Measurements from ENCODE around the gene ZNF689.

ZNF689 gene

GRCh38 chr16:30569746-30570635 is 40.2 kb downstream of the ZNF689 start:
- H3K18ac ChIP-seq (ENCODE audit: low read length), result peak overlapping the region; percentile 70

GRCh38 chr16:30569281-30569680 is 40.9 kb downstream of the ZNF689 start:
- Histone ChIP-seq H3K18ac (ENCODE audit: low read length) (no peak overlapping the region), H2AK5ac (ENCODE audit: low read depth, low read length) (no peak overlapping the region), H3K4me3 (ENCODE audit: low read length in 2 of 2) (no peak overlapping the region), H4K91ac (ENCODE audit: low read depth, low read length, poor library complexity) (no peak overlapping the region), H3K36me3 (replicated peaks in 1 of 2; ENCODE audit: control insufficient read depth in 2 of 2, insufficient read depth in 2 of 2, low read length in 2 of 2) (peaks cover 0 to 7% of the 10 kb centered on the region in 2 donors), H2BK12ac (ENCODE audit: low read length) (no peak overlapping the region), H3K9ac (ENCODE audit: low read depth, low read length, poor library complexity) (no peak overlapping the region), H3K14ac (ENCODE audit: low read length) (no peak overlapping the region), H3K4me1 (ENCODE audit: control insufficient read depth in 2 of 2, insufficient read depth in 1 of 2, low read depth in 1 of 2, low read length in 2 of 2) (peaks cover 0 to 4% of the 10 kb centered on the region in 2 donors), H2AFZ (ENCODE audit: low read length) (no peak overlapping the region), H3K27me3 (ENCODE audit: control insufficient read depth in 3 of 3, insufficient read depth in 3 of 3, low read depth in 1 of 3, low read length in 3 of 3) (no peaks in the 10 kb centered on the region), H2BK15ac (ENCODE audit: low read length) (no peak overlapping the region), H2BK120ac (ENCODE audit: low read depth, low read length) (no peak overlapping the region), H3K4me2 (ENCODE audit: insufficient read depth, low read length, poor library complexity, severe bottlenecking) (no peak overlapping the region), H3K9me3 (replicated peaks in 1 of 2; ENCODE audit: control insufficient read depth in 2 of 2, insufficient read depth in 1 of 2, low read depth in 1 of 2, low read length in 2 of 2) (peaks cover 0 to 4% of the 10 kb centered on the region in 2 donors), H3K79me1 (ENCODE audit: low read depth, low read length) (peaks cover 5% of the 10 kb centered on the region), H3K27ac (replicated peaks; ENCODE audit: low read length) (no peak overlapping the region), H4K8ac (ENCODE audit: low read depth, low read length) (no peak overlapping the region), H3K23ac (ENCODE audit: low read depth, low read length, poor library complexity) (no peak overlapping the region), H3K4ac (ENCODE audit: low read length) (no peak overlapping the region), H2BK5ac (ENCODE audit: low read length) (no peak overlapping the region)
- DNase-seq (ENCODE audit: low spot score), result no peak
- no CpG with 5 or more reads among the region's 3 CpGs for WGBS, 2 donors (ENCODE audit: extremely low coverage in 2 of 2, insufficient read length in 2 of 2, insufficient replicate concordance in 1 of 2)

More at GRCh38 chr16:30569746-30570635, 40.2 kb downstream of the ZNF689 start:
- no peak overlapping the region for H2AFZ ChIP-seq (ENCODE audit: low read length)
- H3K36me3 ChIP-seq (replicated peaks in 1 of 2; ENCODE audit: control insufficient read depth in 2 of 2, insufficient read depth in 2 of 2, low read length in 2 of 2), result peaks cover 0 to 7% of the 10 kb centered on the region in 2 donors
- WGBS, 2 donors (ENCODE audit: extremely low coverage in 2 of 2, insufficient read length in 2 of 2, insufficient replicate concordance in 1 of 2), result no CpG with 5 or more reads among the region's 44 CpGs
- peaks cover 0 to 4% of the 10 kb centered on the region in 2 donors for H3K9me3 ChIP-seq (replicated peaks in 1 of 2; ENCODE audit: control insufficient read depth in 2 of 2, insufficient read depth in 1 of 2, low read depth in 1 of 2, low read length in 2 of 2)
- H3K27me3 ChIP-seq (ENCODE audit: control insufficient read depth in 3 of 3, insufficient read depth in 3 of 3, low read depth in 1 of 3, low read length in 3 of 3), result no peaks in the 10 kb centered on the region
- no peak overlapping the region for H3K4ac ChIP-seq (ENCODE audit: low read length)
- no peak overlapping the region for H4K91ac ChIP-seq (ENCODE audit: low read depth, low read length, poor library complexity)
- H3K4me2 ChIP-seq (ENCODE audit: insufficient read depth, low read length, poor library complexity, severe bottlenecking), result no peak overlapping the region
- peaks cover 0 to 4% of the 10 kb centered on the region in 2 donors for H3K4me1 ChIP-seq (ENCODE audit: control insufficient read depth in 2 of 2, insufficient read depth in 1 of 2, low read depth in 1 of 2, low read length in 2 of 2)
- peak overlapping the region; percentile 90 for H3K23ac ChIP-seq (ENCODE audit: low read depth, low read length, poor library complexity)
- no peak overlapping the region for H3K27ac ChIP-seq (replicated peaks; ENCODE audit: low read length)
- peaks cover 5% of the 10 kb centered on the region for H3K79me1 ChIP-seq (ENCODE audit: low read depth, low read length)
- H3K4me3 ChIP-seq (ENCODE audit: low read length in 2 of 2), result peak overlapping the region in 1 of 2 donors; percentile 94
- peak overlapping the region; percentile 98 for H2AK5ac ChIP-seq (ENCODE audit: low read depth, low read length)
- H4K8ac ChIP-seq (ENCODE audit: low read depth, low read length), result no peak overlapping the region
- no peak for DNase-seq (ENCODE audit: low spot score)
- no peak overlapping the region for H2BK120ac ChIP-seq (ENCODE audit: low read depth, low read length)
- H3K14ac ChIP-seq (ENCODE audit: low read length), result no peak overlapping the region
- H3K9ac ChIP-seq (ENCODE audit: low read depth, low read length, poor library complexity), result peak overlapping the region; percentile 25
- no peak overlapping the region for H2BK15ac ChIP-seq (ENCODE audit: low read length)
- H2BK12ac ChIP-seq (ENCODE audit: low read length), result no peak overlapping the region
- H2BK5ac ChIP-seq (ENCODE audit: low read length), result no peak overlapping the region

- no peak overlapping the region for H2AFZ ChIP-seq (ENCODE audit: low read length)
- peaks cover 0 to 4% of the 10 kb centered on the region in 2 donors for H3K9me3 ChIP-seq (replicated peaks in 1 of 2; ENCODE audit: control insufficient read depth in 2 of 2, insufficient read depth in 1 of 2, low read depth in 1 of 2, low read length in 2 of 2)
- H3K27ac ChIP-seq (replicated peaks; ENCODE audit: low read length), result no peak overlapping the region
Observed at GRCh38 chr16:30567991-30568638, 42.1 kb downstream of the ZNF689 start.

More at GRCh38 chr16:30567991-30568638, 42.1 kb downstream of the ZNF689 start:
- Histone ChIP-seq H3K14ac (ENCODE audit: low read length) (no peak overlapping the region), H3K23ac (ENCODE audit: low read depth, low read length, poor library complexity) (no peak overlapping the region), H2BK5ac (ENCODE audit: low read length) (no peak overlapping the region), H3K4me1 (ENCODE audit: control insufficient read depth in 2 of 2, insufficient read depth in 1 of 2, low read depth in 1 of 2, low read length in 2 of 2) (peaks cover 0 to 4% of the 10 kb centered on the region in 2 donors), H4K8ac (ENCODE audit: low read depth, low read length) (no peak overlapping the region), H3K79me1 (ENCODE audit: low read depth, low read length) (peaks cover 5% of the 10 kb centered on the region), H2BK15ac (ENCODE audit: low read length) (no peak overlapping the region), H3K36me3 (replicated peaks in 1 of 2; ENCODE audit: control insufficient read depth in 2 of 2, insufficient read depth in 2 of 2, low read length in 2 of 2) (peaks cover 0 to 7% of the 10 kb centered on the region in 2 donors), H3K18ac (ENCODE audit: low read length) (no peak overlapping the region), H2BK120ac (ENCODE audit: low read depth, low read length) (no peak overlapping the region), H3K27me3 (ENCODE audit: control insufficient read depth in 3 of 3, insufficient read depth in 3 of 3, low read depth in 1 of 3, low read length in 3 of 3) (no peaks in the 10 kb centered on the region), H4K91ac (ENCODE audit: low read depth, low read length, poor library complexity) (no peak overlapping the region), H3K4me2 (ENCODE audit: insufficient read depth, low read length, poor library complexity, severe bottlenecking) (no peak overlapping the region), H2BK12ac (ENCODE audit: low read length) (no peak overlapping the region), H3K4me3 (ENCODE audit: low read length in 2 of 2) (no peak overlapping the region), H2AK5ac (ENCODE audit: low read depth, low read length) (no peak overlapping the region), H3K4ac (ENCODE audit: low read length) (no peak overlapping the region), H3K9ac (ENCODE audit: low read depth, low read length, poor library complexity) (no peak overlapping the region)
- no peak for DNase-seq (ENCODE audit: low spot score)
- whole genome bisulfite sequencing, 2 donors (ENCODE audit: extremely low coverage in 2 of 2, insufficient read length in 2 of 2, insufficient replicate concordance in 1 of 2), result no CpG with 5 or more reads among the region's 6 CpGs

Measured in neuronal stem cell (in vitro differentiated cells).